GM19455 (cell line): ENCODE results near the gene RENBP.

Source experiments
- ATAC-seq: cut with Tn5 transposase; IDR thresholded peaks from one replicate; pipeline ENCODE4 v1.9.1; 2021; ENCODE audit not compliant: unreplicated experiment

The RENBP gene

DNA sequence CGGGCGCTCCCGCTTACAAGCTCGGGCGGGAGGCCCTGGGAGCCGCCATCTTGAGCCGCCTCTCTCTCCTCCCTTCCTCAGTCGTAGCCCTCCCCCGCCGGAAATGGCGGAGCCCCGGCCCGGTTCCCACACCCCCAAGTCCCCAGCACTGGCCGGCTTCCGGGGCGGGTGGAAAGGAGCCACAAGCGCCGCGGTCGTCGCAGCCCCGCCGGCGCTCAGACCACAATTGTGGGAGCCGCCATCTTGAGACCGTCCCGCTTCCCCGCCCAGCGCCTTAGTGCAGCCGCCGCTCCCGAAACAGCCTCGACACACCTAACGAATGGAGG is 26.6 kb upstream of the RENBP start:
- peak; percentile 37 for ATAC-seq

DNA sequence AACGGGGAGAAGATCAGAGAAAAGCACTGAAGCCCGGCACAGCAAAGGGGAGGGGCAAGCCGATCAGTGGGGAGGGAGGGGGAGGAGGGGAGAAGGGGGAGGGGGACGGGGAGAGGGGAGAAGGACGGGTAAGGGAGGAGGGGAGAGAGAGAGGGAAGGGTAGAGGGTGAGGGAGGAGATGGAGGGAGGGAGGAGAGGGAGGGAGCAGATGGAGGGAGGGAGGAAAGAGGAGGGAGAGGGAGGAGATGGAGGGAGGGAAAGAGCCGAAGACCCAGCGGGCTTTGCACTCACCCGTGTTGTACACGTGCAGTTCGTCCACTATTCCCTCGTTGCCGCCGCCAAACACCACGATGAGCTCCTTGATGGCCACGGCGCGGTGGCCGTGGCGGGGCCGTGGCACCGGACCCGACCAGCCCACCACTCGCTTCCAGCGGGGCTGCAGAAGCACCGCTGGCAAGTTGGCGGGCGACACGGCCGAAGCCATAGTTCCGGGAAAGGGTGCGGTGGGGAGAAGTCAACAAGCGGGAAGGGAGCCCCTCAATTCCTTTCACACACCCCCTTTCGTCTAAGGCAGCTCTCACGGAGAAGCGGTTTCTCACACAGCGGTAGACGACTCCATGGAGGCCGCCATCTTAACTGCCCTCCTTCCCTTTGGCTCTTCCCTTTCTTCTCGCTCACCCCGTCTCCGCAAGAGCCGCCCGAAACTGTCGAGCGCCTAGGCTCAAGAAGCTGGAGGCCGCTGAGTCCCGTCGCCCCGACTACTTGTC is 26.1 kb upstream of the RENBP start:
- no peak for ATAC-seq

DNA sequence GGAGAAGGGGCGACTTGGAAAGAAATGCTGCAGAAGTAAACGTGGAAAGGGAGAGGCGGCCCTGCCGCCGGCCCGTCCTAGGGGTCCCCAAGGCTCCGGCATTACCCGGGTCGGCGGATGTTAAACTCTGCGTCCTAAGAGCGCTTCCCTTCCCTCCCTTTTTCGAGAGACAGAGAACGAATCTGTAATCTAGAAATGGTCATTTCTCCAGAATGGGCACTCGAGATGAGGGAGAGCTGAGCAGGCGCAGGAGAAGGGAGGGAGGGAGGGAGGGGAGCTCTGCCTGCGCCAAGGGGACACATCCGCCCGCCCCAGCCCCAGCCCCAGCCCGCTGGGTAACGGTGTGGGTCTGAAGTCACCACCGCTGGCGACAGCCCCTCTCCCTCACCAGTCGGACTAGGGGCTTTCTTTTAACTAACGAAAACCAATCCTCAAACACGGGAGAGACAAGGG is 25.5 kb upstream of the RENBP start:
- ATAC-seq, result no peak

GRCh38 chrX:153969125-153969903 is 24.9 kb upstream of the RENBP start:
- ATAC-seq, result no peak

DNA sequence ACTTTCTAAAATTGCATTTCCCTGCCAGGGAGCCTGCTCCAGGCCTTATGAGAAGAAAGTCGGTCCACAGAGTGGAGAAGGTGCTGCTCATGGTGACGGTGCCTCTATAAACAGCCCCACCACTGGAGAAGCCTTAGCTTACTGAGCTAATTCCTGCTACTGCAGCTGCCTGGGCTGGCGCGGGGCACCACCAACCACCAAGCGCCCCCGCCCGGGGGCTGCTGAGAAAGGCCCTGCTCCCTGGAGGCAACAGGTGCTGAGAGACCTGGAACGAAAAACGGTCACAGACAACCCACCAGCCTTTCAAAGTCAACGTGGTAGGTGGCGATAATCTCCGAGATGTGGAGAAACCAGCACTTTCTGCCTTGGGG is 24.3 kb upstream of the RENBP start:
- ATAC-seq, result no peak

GRCh38 chrX:153968255-153968654 is 23.8 kb upstream of the RENBP start:
- no peak for ATAC-seq

GRCh38 chrX:153967536-153968224 is 23.2 kb upstream of the RENBP start:
- ATAC-seq, result no peak

DNA sequence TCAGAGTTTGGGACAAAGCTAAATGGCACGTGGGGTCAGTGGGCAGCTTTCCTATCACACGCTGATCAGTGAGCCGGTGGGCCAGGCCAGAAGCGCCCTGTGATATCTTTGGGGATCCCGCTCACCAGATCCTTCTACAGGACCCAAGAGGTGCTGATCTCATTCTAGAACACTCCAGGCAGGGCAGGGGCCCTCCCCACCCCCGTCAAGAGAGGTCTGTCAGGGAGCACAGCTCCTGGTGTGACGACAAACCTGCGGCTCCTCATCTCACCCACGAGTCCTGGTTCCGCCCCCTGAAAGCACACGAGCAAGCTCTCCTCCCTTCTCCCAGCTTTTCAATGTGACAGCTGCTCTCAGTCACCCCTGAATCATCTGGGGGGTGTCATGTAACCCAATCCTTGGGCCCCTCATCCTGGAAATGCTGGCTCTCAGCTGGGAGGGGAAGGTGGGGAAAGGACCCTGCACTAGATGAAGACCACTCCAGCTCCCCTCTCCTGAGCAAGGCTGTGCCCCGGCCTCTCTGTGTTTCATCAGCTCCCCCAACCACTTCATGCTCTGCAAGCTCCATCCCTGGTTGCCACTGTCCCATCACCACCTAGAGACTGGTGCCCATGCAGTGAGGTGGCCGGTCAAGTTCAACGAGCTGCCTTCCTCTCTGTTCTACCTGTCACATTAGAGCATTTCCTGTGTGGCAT is 22.5 kb upstream of the RENBP start:
- ATAC-seq, result no peak

DNA sequence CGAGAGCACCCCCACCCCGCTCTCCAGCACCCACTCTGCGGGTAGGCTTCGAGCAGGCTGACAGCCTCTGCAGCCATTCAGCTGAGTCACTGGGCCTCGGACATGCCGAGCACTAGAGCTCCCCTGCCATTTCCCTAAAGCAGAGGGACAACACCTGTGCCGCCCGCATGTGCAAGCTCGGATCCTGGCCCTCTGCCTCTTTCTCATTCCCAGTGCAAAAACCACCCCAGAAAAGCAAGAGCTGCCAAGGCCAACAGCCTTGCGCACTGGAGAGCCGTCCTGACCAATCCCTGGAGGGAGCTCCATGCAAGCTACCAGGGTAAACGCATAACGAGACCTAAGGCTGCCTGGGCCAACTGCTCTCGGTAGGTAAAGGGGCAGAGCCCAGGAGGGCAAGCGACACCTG is 21.8 kb upstream of the RENBP start:
- ATAC-seq, result no peak

- no peak for ATAC-seq
Measured at GRCh38 chrX:153965406-153965805, 21.0 kb upstream of the RENBP start.

- ATAC-seq, result no peak
Measured at GRCh38 chrX:153964105-153964504, 19.7 kb upstream of the RENBP start.

GRCh38 chrX:153963546-153963945 is 19.1 kb upstream of the RENBP start:
- ATAC-seq, result no peak

GRCh38 chrX:153961292-153961691 is 16.8 kb upstream of the RENBP start:
- no peak for ATAC-seq

DNA sequence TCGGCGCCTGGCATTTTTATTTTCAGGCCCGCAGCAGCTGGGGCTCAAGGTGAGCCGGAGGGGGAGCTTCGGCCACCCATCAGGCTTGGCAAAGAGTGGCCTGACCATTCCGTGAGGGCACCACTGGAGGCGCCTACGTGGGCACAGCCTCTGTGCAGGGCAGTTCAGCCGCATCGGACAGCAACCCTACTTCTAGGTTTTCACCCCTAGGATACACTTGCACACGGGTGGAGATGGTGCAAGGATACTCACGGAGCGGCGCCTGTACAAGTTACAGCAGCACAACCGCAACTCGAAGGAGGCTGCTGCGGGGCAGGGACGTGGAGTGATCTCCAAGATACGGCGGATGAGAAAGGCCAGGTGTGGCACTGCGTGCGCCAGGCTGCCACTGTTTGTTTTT is 16.3 kb upstream of the RENBP start:
- no peak for ATAC-seq

DNA sequence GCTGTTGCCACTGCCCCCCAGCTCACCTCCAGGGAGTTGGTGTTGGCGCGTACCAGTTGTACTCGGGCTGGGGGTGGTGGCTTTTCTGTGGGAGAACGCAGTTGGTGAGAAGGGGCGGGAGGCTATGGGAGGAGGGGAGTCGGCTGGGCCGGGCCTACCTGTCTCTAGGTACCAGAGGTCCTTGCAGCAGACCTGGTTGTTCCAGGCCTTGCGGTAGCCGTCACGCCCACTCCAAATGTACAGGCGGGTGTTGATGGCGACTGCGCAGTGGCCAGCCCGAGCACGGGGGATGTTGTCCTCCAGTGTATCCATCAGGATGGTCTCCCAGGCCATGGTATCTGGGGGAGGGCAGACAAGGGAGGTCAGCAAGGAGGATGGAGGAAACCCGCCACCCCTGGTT is 15.6 kb upstream of the RENBP start:
- ATAC-seq, result no peak

- ATAC-seq, result no peak
Measured at GRCh38 chrX:153959649-153960048, 15.2 kb upstream of the RENBP start.

DNA sequence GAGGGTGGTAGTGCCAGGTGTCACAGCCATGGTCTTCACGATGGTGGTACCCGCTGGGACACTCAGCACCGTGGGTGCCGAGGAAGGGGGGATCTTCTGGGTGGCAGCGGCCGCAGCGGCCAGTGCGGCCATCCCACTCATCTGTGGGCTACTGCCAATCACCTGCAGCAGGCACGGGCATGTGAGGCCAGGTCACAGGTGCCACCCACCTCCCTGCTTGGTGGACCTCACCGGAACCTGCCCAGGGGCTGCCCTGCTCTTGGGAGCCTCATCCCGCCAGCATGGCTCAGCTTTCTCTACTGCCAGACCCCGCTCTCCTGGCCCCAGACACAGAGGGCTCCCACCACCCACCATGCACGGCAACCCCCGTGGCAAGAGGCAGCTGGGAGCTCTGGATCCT is 14.2 kb upstream of the RENBP start:
- ATAC-seq, result no peak

DNA sequence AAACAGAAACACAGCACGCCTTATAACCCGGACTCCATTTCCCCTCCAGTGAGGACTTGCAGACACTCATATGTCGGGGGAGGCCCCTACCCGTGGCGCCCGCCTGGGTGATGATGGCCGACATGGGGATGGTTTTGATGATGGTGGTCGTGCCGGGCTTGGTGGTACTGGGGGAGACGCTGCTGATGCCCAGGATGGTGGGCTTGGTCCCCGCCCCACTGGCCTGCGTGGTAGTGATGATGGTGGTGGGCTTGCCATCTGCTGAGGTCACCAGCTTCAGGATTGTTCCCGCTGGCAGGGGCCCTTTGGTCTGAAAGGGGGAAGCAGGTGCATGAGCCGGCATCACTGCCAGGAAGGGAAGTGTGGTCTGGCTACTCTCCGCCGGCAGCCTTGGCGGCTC is 12.8 kb upstream of the RENBP start:
- ATAC-seq, result no peak

DNA sequence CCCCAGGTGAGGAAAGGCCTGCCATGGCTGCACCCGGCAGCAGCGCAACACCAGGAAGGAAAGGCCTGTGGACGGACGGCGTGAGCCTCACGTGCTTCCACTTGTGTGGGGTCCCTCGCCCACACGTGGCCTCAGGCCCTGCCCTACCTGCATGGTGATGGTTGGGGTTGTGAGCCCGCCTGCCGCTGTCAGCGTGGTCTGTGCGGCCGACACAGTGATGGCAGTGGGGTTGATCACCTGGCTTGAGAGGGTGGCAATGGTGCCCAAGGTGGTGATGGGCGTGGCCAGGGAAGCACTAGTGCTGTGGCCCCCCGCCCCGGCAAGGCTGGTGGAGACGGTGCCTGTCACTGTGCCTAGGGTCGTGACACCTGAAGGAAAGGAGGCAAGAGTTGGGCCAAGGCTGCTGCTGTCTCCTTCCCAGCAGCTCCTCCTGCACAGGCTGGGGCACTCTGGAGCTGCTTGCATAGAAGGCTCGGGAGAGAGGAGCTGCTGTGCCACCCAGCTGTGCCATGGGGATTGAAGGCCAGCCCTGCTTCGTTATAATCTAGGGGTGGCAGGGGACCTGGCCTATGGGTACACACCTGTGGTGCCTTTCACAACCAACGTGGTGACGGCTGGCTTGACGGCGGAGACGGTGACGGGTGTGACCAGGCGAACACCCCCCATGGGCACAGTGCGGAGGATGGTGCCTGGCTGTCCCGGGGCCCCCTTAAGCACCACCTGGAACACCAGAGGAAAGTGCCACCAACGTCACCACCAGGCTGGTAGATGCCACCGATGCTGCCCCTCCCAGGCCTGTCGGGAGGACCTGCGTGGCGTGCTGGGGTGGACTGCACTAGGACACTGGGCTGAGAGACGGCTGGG is 11.8 kb upstream of the RENBP start:
- no peak for ATAC-seq

- no peak for ATAC-seq
Measured at GRCh38 chrX:153955228-153955732, 10.8 kb upstream of the RENBP start.
